HG02943 (cell line): ENCODE data around the gene CCDC15.
"Not testable (repeated sequence)": the region's sequence is repeated elsewhere in the genome, so short reads cannot be mapped to it uniquely, and the experiment has no call there.

Experiments
- ATAC-seq: cut with Tn5 transposase; IDR thresholded peaks from one replicate; pipeline ENCODE4 v1.9.1; 2021; ENCODE audit warnings: mild to moderate bottlenecking, low read depth, moderate library complexity; ENCODE audit not compliant: unreplicated experiment

Gene CCDC15

GRCh38 chr11:124987096-124987495 is 33.1 kb downstream of the CCDC15 start:
- ATAC-seq: no peak

GRCh38 chr11:124988063-124988462 is 34.1 kb downstream of the CCDC15 start:
- ATAC-seq: no peak

- ATAC-seq: no peak
Measured at GRCh38 chr11:125001079-125001778, 47.2 kb downstream of the CCDC15 start.

- no peak for ATAC-seq
Measured at GRCh38 chr11:125001849-125002248, 47.8 kb downstream of the CCDC15 start.

- ATAC-seq: no peak
Measured at GRCh38 chr11:125005491-125005890, 51.5 kb downstream of the CCDC15 start.

GRCh38 chr11:125016413-125016812 is 62.4 kb downstream of the CCDC15 start:
- no peak for ATAC-seq

GRCh38 chr11:125020342-125020741 is 66.3 kb downstream of the CCDC15 start:
- no peak for ATAC-seq

GRCh38 chr11:125022551-125022950 is 68.5 kb downstream of the CCDC15 start:
- ATAC-seq: no peak

GRCh38 chr11:125025968-125026367 is 72.0 kb downstream of the CCDC15 start:
- ATAC-seq: no peak

- ATAC-seq: not testable (repeated sequence)
Measured at GRCh38 chr11:125029431-125029830, 75.4 kb downstream of the CCDC15 start.

GRCh38 chr11:125036933-125037332 is 82.9 kb downstream of the CCDC15 start:
- ATAC-seq: no peak

GRCh38 chr11:125049164-125049792 is 95.3 kb downstream of the CCDC15 start:
- no peak for ATAC-seq

- no peak for ATAC-seq
Measured at GRCh38 chr11:125052047-125052446, 98.0 kb downstream of the CCDC15 start.

GRCh38 chr11:125053167-125053566 is 99.2 kb downstream of the CCDC15 start:
- no peak for ATAC-seq

- ATAC-seq: no peak
Measured at GRCh38 chr11:125055107-125055715, 101.2 kb downstream of the CCDC15 start.

- not testable (repeated sequence) for ATAC-seq
Measured at GRCh38 chr11:125056111-125056510, 102.1 kb downstream of the CCDC15 start.

- ATAC-seq: no peak
Measured at GRCh38 chr11:125056931-125057692, 103.1 kb downstream of the CCDC15 start.

- no peak for ATAC-seq
Measured at GRCh38 chr11:125057693-125058016, 103.7 kb downstream of the CCDC15 start.

GRCh38 chr11:125061281-125061680 is 107.3 kb downstream of the CCDC15 start:
- ATAC-seq: no peak

GRCh38 chr11:125062218-125062930 is 108.4 kb downstream of the CCDC15 start:
- peak; percentile 4 for ATAC-seq
